BLaER1 (cell line): ENCODE data around the gene OR4F6.
"Not testable (repeated sequence)": the region's sequence is repeated elsewhere in the genome, so short reads cannot be mapped to it uniquely, and the experiment has no call there.

Experiments used
- H3K27ac ChIP-seq: shearing (Covaris generic); formaldehyde crosslinking; 2 replicates; pipeline ENCODE4 v1.8.1; 2022
- H3K27me3 ChIP-seq: shearing (Covaris generic); formaldehyde crosslinking; 2 replicates; pipeline ENCODE4 v1.8.1; 2022
- H3K36me3 ChIP-seq: shearing (Covaris generic); formaldehyde crosslinking; 2 replicates; pipeline ENCODE4 v1.8.1; 2022
- H3K4me1 ChIP-seq: shearing (Covaris generic); formaldehyde crosslinking; 2 replicates; pipeline ENCODE4 v1.8.1; 2022
- H3K4me2 ChIP-seq: shearing (Covaris generic); formaldehyde crosslinking; 2 replicates; pipeline ENCODE4 v1.8.1; 2022
- H3K4me3 ChIP-seq: shearing (Covaris generic); formaldehyde crosslinking; 2 replicates; pipeline ENCODE4 v1.8.1; 2022
- H3K9ac ChIP-seq: shearing (Covaris generic); formaldehyde crosslinking; 2 replicates; pipeline ENCODE4 v1.8.1; 2022
- H3K9me3 ChIP-seq: shearing (Covaris generic); formaldehyde crosslinking; 2 replicates; pipeline ENCODE4 v1.8.1; 2022
- H4K20me1 ChIP-seq: shearing (Covaris generic); formaldehyde crosslinking; 2 replicates; pipeline ENCODE4 v1.8.1; 2022
- Cebpa-rat ChIP-seq: shearing (Covaris generic); IDR thresholded peaks from 2 replicates; pipeline ENCODE4 v1.8.1; 2022

The OR4F6 gene, protein sequence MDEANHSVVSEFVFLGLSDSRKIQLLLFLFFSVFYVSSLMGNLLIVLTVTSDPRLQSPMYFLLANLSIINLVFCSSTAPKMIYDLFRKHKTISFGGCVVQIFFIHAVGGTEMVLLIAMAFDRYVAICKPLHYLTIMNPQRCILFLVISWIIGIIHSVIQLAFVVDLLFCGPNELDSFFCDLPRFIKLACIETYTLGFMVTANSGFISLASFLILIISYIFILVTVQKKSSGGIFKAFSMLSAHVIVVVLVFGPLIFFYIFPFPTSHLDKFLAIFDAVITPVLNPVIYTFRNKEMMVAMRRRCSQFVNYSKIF

DNA sequence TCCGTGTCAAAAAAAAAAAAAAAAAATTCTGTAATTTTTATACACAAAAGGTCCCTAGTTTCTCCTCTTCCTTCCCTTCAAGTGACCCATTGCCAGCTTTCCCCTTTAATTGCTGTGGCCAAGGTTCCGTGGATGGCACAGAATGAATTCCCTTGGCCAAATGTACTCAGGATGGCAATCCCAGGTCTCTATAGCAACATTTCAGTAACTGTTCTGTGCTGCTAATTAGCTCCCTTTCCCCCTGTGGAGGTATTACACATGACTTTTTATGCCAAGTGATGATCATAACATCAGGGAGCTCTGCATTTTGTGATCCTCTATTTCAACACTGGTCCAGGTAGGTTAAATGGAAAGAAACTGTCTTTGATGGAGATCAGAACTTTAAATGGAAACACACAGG, at the start of gene OR4F6:
TSS of gene OR4F6 (plus strand) at position 301 of the 400 bp plus-strand sequence. CDS start 2,211 bp downstream, outside the sequence.
- no peaks in the 10 kb centered on the region for H3K27me3 ChIP-seq
- no peak within 1 kb of the TSS for H3K27ac ChIP-seq
- no peaks in the 10 kb centered on the region for H3K4me1 ChIP-seq
- no peaks in the 10 kb centered on the region for H3K36me3 ChIP-seq
- no peak within 1 kb of the TSS for H3K9ac ChIP-seq
- H3K4me3 ChIP-seq, result no peak within 1 kb of the TSS
- H4K20me1 ChIP-seq, result no peaks in the 10 kb centered on the region
- no peak for TF ChIP-seq Cebpa-rat
- H3K9me3 ChIP-seq, result no peaks in the 10 kb centered on the region
- no peak within 1 kb of the TSS for H3K4me2 ChIP-seq

DNA sequence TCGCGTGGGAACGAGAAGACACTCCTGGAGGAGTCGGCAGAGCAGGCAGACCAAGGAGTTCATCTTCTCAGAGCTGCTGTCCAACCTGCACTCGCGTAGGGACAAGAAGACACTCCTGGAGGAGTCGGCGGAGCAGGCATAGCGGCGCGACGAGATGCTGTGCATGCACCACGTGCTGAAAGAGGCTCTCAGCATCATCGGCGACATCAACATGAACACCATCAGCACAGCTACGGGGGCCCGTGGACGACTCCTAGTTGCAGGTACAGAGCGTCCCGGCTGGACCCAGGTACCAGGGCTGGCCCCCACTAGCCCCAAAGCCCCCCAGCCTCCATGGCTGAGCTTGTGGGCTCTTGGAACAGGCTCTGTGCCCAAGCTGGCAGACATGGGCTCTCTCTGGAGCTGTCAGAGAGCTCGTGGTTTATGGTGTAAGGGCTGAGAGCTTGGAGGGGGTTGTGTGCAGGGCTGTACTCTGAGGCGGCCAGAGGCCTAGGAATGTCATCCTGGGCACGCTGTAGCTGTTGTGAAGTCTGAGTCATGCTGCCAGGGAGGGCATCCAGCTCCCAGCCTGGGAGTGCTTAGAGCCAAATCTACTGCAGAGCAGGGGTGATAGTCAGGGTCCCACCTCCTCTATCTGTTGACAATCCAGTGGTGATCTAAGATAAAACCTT, 38.5 kb upstream of the OR4F6 start:
- H3K9ac ChIP-seq, H3K4me3 ChIP-seq, H3K27ac ChIP-seq, H3K27me3 ChIP-seq, H3K36me3 ChIP-seq, H3K9me3 ChIP-seq, H4K20me1 ChIP-seq, H3K4me2 ChIP-seq, H3K4me1 ChIP-seq: not testable (repeated sequence)

DNA sequence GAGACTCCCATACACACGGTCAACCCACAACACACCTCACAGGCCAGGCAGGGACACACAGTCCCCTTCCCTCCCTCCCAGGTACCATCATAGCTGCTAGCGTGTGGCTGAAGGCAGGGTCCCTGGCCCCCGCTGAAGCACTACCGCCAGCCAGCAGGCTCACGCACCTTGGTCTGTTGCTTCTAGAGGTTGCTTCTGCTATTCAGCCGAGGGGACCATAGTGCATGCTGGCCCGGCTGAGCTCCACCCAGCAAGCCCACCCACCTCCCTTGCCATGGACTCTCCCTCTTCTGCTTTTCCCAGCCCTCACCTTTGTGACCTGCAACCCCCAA, 38.0 kb upstream of the OR4F6 start:
- H3K9ac ChIP-seq, H3K27me3 ChIP-seq, H3K36me3 ChIP-seq, H3K4me1 ChIP-seq, H3K9me3 ChIP-seq, H3K27ac ChIP-seq, H3K4me3 ChIP-seq, H3K4me2 ChIP-seq, H4K20me1 ChIP-seq: not testable (repeated sequence)

DNA sequence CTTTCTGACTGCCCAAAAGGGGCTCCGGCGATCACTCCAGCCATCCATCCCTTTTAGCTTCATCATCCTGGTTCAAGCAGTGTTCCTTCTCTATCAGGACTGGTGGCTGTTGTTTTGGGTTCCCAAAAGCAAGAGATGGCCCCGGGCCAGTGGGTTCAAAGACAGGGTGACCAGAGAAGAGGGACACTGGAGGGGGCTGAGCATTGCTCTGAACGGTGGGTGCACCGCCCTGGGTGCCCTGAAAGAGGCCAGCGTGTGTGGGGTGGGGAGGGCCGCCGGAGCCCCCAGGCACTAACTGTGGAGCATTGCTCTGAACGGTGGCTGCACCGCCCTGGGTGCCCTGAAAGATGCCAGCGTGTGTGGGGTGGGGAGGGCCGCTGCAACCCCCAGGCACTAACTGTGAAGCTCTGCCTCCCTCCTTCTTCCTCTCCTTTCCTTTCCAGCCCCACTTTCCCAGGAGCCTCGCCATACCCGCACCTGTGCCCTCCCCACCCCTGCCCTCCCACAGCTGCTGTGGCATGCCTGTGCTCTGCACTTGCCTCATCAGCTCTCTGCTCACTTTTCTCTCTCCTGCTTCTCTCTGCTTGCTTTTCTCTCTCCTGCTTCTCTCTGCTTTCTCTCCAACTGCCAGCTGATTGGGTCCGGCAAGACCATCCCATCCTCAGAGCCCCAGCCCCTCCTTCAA, 37.4 kb upstream of the OR4F6 start:
- Histone ChIP-seq H3K4me1 (no peaks in the 10 kb centered on the region), H3K9me3 (no peaks in the 10 kb centered on the region), H3K27ac (no peak overlapping the region), H3K27me3 (no peaks in the 10 kb centered on the region), H4K20me1 (no peaks in the 10 kb centered on the region), H3K9ac (no peak overlapping the region), H3K4me2 (no peak overlapping the region), H3K36me3 (no peaks in the 10 kb centered on the region; the same call in 1 of the 2 replicates), H3K4me3 (no peak overlapping the region)
- no peak for TF ChIP-seq Cebpa-rat

DNA sequence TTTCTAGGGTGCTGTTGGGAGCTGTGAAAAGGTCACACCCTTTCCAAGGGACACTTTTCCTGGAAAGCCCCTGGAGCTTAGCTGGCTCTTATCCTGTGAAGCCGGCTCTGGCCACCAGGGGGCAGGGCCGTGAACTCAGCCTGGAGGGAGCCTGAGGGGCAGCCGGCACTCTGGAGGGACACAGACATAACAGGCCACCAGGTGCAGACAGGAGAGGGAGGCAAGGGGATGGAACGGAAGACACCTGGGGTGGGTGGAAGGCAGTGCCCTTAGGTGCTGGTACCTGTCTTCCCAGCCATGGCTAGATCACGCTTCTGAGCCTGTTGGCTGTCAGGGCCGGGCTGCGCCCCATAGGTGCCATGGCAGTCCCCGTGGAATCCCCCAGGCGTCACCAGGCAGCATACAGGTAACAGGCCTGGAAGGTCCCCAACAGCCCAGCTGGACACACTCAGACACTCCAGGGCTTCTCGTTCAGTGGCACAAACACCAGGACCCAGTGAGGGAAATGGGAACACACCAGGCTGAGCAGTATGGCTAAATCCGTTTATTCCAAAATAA, 36.1 kb upstream of the OR4F6 start:
- not testable (repeated sequence) for H3K4me3 ChIP-seq, H3K27ac ChIP-seq, H3K4me2 ChIP-seq, H3K9me3 ChIP-seq, H3K27me3 ChIP-seq, H3K4me1 ChIP-seq, H3K36me3 ChIP-seq, H4K20me1 ChIP-seq, H3K9ac ChIP-seq

DNA sequence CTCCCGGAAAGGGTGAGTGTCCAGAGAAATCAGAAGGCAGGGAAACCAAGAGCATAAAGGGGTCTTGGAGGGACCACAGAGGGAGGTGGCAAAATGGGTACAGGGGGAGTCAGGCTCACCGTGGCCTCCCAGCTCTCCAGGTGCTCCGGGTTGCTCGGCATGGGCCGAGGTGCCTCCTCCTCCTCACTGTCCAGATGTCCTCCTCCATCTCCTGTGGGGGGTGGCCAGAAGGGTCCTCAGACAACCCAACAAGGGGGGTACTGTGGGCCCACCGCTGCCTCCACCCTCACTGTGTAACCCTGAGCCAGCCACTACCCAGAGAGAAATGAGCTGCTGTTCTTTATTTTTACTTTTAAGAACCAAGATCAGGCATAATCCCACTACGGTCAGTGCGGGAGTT, 30.4 kb upstream of the OR4F6 start:
- no peak for TF ChIP-seq Cebpa-rat
- Histone ChIP-seq H3K4me3 (no peak overlapping the region), H3K4me2 (no peak overlapping the region), H3K27ac (no peak overlapping the region), H3K36me3 (no peaks in the 10 kb centered on the region), H3K4me1 (no peaks in the 10 kb centered on the region), H3K27me3 (no peaks in the 10 kb centered on the region), H3K9me3 (no peaks in the 10 kb centered on the region), H4K20me1 (no peaks in the 10 kb centered on the region), H3K9ac (no peak overlapping the region)

DNA sequence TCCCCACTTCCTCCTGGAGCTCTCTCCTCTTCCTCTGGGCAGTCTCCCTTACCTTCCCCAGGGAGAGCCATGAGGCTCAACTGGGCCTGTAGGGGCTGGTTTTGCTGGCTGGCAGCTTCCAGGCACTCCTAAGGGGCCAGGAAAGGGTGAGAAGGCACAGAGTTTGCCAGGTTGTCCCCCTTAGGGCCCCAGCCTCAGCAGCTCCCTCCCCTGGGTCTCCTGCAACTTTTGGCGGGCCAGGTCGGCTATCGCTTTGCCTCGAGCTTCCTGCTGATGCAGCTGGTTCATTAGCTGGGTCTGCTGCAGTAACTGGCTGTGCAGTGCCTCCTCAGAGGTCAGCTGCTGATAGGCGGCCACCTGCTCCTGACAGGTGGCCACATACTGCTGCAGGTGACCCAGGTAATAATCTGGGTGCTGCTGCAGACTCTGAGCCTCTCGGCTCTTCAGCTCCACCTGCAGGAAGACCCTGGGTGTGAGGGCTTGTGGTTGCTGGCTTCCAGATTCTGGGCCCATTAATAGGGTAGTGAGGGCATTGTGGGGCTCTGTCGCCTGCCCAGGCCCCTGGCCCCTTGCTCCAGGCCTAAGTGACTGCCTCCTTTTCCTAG, 29.7 kb upstream of the OR4F6 start:
- Histone ChIP-seq H3K9ac (no peak overlapping the region), H3K4me3 (no peak overlapping the region), H3K9me3 (no peaks in the 10 kb centered on the region), H4K20me1 (no peaks in the 10 kb centered on the region), H3K4me1 (no peaks in the 10 kb centered on the region), H3K36me3 (no peaks in the 10 kb centered on the region), H3K4me2 (no peak overlapping the region), H3K27me3 (no peaks in the 10 kb centered on the region), H3K27ac (no peak overlapping the region)
- TF ChIP-seq Cebpa-rat, result no peak

DNA sequence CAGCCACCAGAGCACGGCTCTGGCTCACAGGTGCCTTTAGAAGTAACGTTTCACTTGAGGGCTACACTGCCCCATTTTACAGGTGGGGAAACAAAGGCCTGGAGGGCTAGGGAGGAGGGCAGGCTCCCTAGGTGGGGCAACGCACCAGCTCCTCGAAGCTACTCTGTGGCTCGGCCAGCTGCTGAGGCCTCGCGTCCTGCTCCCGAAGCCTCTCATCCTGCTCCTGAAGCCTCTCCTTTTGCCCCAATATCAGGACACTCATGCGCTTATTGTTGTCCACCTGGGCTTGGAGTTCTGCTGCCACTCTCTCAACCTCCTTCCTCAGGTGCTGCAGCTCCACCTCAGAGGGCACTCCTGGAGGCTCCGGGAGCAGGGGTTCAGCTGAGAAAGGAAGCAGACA, 28.2 kb upstream of the OR4F6 start:
- Histone ChIP-seq H3K27me3 (no peaks in the 10 kb centered on the region), H3K36me3 (no peaks in the 10 kb centered on the region), H4K20me1 (no peaks in the 10 kb centered on the region), H3K9me3 (no peaks in the 10 kb centered on the region), H3K4me3 (no peak overlapping the region), H3K27ac (no peak overlapping the region), H3K4me2 (no peak overlapping the region), H3K9ac (no peak overlapping the region), H3K4me1 (no peaks in the 10 kb centered on the region)
- TF ChIP-seq Cebpa-rat, result no peak

DNA sequence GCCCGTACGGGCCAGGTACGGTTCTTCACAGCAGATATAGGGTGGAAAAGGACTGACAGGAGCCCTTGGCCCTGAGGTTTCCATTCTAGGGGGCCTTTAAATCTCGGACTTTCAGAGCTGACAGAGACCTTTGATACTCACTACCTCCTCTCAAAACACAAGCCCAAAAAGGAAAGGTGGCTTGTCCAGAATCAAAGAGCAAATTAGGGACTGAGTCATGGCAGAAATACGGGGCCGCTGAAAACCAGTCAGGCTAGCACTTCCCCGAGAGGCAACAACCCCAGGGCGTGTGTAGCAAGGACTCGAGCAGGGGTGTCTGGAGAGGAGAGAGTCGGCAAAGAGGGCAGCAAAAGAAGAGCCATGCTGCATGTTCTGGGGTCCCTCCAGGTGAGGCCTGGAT, 24.7 kb upstream of the OR4F6 start:
- H3K27ac ChIP-seq, H3K4me2 ChIP-seq, H3K36me3 ChIP-seq, H3K4me3 ChIP-seq, H3K9ac ChIP-seq, H4K20me1 ChIP-seq, H3K9me3 ChIP-seq, H3K27me3 ChIP-seq, H3K4me1 ChIP-seq: not testable (repeated sequence)

DNA sequence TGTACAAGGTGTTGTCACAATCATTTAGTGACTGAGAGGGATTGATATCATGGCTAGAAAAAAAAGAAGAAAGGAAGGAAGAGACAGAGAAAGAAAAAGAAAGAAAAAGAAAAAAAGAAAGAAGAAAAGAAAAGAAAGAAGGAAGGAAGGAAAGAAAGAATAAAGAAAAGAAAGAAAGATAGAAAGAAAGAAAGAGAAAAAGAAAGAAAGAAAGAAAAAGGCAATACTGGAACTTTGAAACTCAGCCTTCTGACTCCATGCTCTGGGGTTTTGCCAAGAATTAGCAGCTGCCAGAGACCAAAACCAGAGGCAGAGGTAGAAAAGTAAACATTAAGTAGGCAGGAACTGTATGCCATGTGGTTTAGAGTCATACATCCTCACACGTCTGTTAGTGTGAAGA, 23.1 kb upstream of the OR4F6 start:
- not testable (repeated sequence) for H3K27ac ChIP-seq, H3K9me3 ChIP-seq, H3K27me3 ChIP-seq, H3K4me1 ChIP-seq, H4K20me1 ChIP-seq, H3K9ac ChIP-seq, H3K36me3 ChIP-seq, H3K4me3 ChIP-seq, H3K4me2 ChIP-seq
